ENCODE measurements around the gene TEKT4. TPM values are rescaled to one million over a fixed set of nuclear protein-coding genes. Genes with fewer than 3 reads are reported as not detected.
"Not testable (repeated sequence)": the region's sequence is repeated elsewhere in the genome, so short reads cannot be mapped to it uniquely, and the experiment has no call there.

Gene TEKT4
- total RNA-seq, 1 experiment from 2014 or later, result 0.15 TPM

DNA sequence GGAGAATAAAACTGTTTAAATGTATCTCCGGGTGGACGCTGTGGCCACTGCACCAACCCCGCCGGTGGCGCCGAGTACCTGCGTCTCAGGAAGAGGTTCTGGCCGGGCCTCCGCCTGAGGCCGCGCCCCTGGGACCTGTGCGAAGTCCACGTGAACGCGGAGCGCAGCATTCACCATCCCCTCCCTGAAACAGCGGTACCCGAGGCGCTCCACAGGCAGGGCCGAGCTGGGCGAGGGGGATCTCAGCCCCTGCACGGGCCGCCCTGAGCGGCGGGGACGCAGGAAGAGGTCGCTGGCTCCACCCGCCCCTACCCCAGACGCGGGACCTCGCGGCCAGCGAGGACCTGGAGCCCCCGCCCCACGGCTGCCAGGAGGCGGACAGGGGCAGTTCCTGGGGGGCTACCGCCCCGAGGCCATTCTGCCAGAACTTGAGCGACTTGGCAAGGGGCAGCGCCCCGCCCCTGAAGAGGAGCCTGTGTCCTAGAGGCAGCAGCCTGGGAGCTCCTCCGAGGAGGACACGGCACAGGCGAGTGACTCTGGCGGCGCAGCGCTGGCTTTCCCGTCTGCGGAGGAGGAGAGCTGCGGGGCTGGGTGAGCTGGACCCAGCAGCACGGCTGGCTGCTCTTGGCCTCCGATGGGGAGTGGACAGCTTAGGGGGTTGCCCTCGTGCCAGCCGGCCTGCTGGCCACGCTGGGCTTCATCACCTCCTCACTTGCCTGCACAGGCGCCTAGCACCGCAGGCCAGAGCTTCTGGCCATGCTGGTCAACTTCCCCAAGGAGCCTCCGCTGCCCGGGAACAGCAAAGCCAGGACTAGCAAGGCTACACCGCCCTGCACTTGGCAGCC lies 9.7 kb upstream of the TEKT4 start:
- H3K9me3 ChIP-seq (ENCODE audit: insufficient read depth, low read depth), result no peaks in the 10 kb centered on the region
- no peak overlapping the region for H3K27ac ChIP-seq
- ChIA-PET POLR2A (ENCODE audit: unreplicated experiment) (no interaction called here), CTCF (no interaction called here)
- no peak overlapping the region for H3K4me3 ChIP-seq
- no peaks in the 10 kb centered on the region for H3K4me1 ChIP-seq (replicated peaks; ENCODE audit: insufficient read depth)
- DNase-seq, result no peak
- intact Hi-C loops (cut with micrococcal nuclease; ENCODE audit: unreplicated experiment), result no loop called here
- no peaks in the 10 kb centered on the region for H4K20me1 ChIP-seq (ENCODE audit: insufficient read depth)
- no peaks in the 10 kb centered on the region for H3K79me2 ChIP-seq (ENCODE audit: low read depth)
- TF ChIP-seq, protein P1, sequence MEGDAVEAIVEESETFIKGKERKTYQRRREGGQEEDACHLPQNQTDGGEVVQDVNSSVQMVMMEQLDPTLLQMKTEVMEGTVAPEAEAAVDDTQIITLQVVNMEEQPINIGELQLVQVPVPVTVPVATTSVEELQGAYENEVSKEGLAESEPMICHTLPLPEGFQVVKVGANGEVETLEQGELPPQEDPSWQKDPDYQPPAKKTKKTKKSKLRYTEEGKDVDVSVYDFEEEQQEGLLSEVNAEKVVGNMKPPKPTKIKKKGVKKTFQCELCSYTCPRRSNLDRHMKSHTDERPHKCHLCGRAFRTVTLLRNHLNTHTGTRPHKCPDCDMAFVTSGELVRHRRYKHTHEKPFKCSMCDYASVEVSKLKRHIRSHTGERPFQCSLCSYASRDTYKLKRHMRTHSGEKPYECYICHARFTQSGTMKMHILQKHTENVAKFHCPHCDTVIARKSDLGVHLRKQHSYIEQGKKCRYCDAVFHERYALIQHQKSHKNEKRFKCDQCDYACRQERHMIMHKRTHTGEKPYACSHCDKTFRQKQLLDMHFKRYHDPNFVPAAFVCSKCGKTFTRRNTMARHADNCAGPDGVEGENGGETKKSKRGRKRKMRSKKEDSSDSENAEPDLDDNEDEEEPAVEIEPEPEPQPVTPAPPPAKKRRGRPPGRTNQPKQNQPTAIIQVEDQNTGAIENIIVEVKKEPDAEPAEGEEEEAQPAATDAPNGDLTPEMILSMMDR (conservative IDR thresholded peaks at IDR 0.05), result no peak
- no peak for TF ChIP-seq EZH2 (IDR thresholded peaks at IDR 0.05; ENCODE audit: low read depth)
- peaks cover 18% of the 10 kb centered on the region; the same call in 1 of the 2 replicates for H3K27me3 ChIP-seq (ENCODE audit: insufficient read depth, low read depth)
- H3K4me2 ChIP-seq, result no peak overlapping the region
- BruUV-seq (replicated peaks), result no TSS peak
- H3F3A ChIP-seq (ENCODE audit: insufficient read depth, low read depth), result no peaks in the 10 kb centered on the region
- H3K36me3 ChIP-seq (ENCODE audit: low read depth), result no peaks in the 10 kb centered on the region
- H2AFZ ChIP-seq, result no peak overlapping the region
- H3K9me2 ChIP-seq (ENCODE audit: insufficient read depth), result no peaks in the 10 kb centered on the region

GRCh38 chr2:94862903-94863302 lies 8.3 kb upstream of the TEKT4 start:
- H3K9me3 ChIP-seq (ENCODE audit: insufficient read depth, low read depth); H3K9me2 ChIP-seq (ENCODE audit: insufficient read depth); intact Hi-C loops (cut with micrococcal nuclease; ENCODE audit: unreplicated experiment); H3F3A ChIP-seq (ENCODE audit: insufficient read depth, low read depth); POLR2A ChIA-PET (ENCODE audit: unreplicated experiment); H3K36me3 ChIP-seq (ENCODE audit: low read depth); H3K4me1 ChIP-seq (replicated peaks; ENCODE audit: insufficient read depth); DNase-seq; H2AFZ ChIP-seq; H4K20me1 ChIP-seq (ENCODE audit: insufficient read depth); H3K4me3 ChIP-seq; H3K79me2 ChIP-seq (ENCODE audit: low read depth); BruUV-seq (replicated peaks); H3K4me2 ChIP-seq; H3K27ac ChIP-seq; CTCF ChIA-PET: not testable (repeated sequence)
- H3K27me3 ChIP-seq (ENCODE audit: insufficient read depth, low read depth), result peaks cover 18% of the 10 kb centered on the region; the same call in 1 of the 2 replicates

DNA sequence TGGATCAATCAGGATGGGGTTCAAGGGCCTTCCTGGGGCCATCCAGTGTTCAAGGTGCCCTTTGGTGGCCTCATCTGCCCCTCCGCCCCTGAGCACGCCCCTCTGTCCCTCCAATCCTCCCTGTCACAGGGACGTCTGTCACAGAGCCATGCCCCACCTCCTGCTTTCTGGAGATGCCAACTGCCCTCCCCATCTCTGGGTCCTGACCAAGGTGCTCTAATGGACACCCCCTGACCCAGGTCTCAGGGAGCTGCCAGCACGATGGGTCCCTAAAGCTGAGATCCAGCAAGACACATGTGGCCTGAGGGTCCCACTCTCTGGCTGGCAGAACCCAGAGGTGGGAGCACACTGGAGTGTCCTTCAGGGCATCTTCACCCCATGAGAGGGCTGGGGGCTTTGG lies 2.1 kb upstream of the TEKT4 start:
- H3K27me3 ChIP-seq (ENCODE audit: insufficient read depth, low read depth), result 0 out of 2 replicates have a peak, but pooled peaks cover 9% of the 10 kb centered on the region

More for the DNA sequence above, 2.1 kb upstream of the TEKT4 start:
- no peak overlapping the region for H3K27ac ChIP-seq
- CTCF ChIA-PET, result no interaction called here
- H3K36me3 ChIP-seq (ENCODE audit: low read depth), result no peaks in the 10 kb centered on the region
- intact Hi-C loops (cut with micrococcal nuclease; ENCODE audit: unreplicated experiment), result no loop called here
- H3K4me2 ChIP-seq, result no peak overlapping the region
- H2AFZ ChIP-seq, result no peak overlapping the region
- no peaks in the 10 kb centered on the region for H4K20me1 ChIP-seq (ENCODE audit: insufficient read depth)
- no peaks in the 10 kb centered on the region for H3K9me2 ChIP-seq (ENCODE audit: insufficient read depth)
- no peak for DNase-seq
- TF ChIP-seq EZH2 (IDR thresholded peaks at IDR 0.05; ENCODE audit: low read depth), result no peak
- TF ChIP-seq, protein P1 (conservative IDR thresholded peaks at IDR 0.05), result no peak
- no peaks in the 10 kb centered on the region for H3F3A ChIP-seq (ENCODE audit: insufficient read depth, low read depth)
- peaks cover 6% of the 10 kb centered on the region; the same call in 1 of the 2 replicates for H3K4me1 ChIP-seq (replicated peaks; ENCODE audit: insufficient read depth)
- no TSS peak for BruUV-seq (replicated peaks)
- no peak overlapping the region for H3K4me3 ChIP-seq
- H3K9me3 ChIP-seq (ENCODE audit: insufficient read depth, low read depth), result no peaks in the 10 kb centered on the region
- POLR2A ChIA-PET (ENCODE audit: unreplicated experiment), result no interaction called here
- H3K79me2 ChIP-seq (ENCODE audit: low read depth), result no peaks in the 10 kb centered on the region

Measured in PC-9 (cell line).